Suprapubic skin (tissue), 4 donors: ENCODE data around the gene TNFRSF1B.

Source experiments
- CTCF ChIP-seq, 2 donors: fragments of 200-600 bp in 1 of 2; fragments of 450-650 bp in 1 of 2; sonication (generic) in 1 of 2; IDR thresholded peaks; one replicate each; pipeline ENCODE4 v1.5.1; 2016 to 2019; ENCODE audit warnings: antibody characterized with exemption in 2 of 2, mild to moderate bottlenecking in 1 of 2, moderate library complexity in 1 of 2
- POLR2A ChIP-seq, 2 donors: fragments of 450-650 bp; IDR thresholded peaks; one replicate each; pipeline ENCODE4 v1.6.1; 2017; ENCODE audit warnings: antibody characterized with exemption in 2 of 2, mild to moderate bottlenecking in 2 of 2, moderate library complexity in 2 of 2
- POLR2AphosphoS5 ChIP-seq, 3 donors: sonication (generic); formaldehyde crosslinking; IDR thresholded peaks; one replicate each; pipeline ENCODE4 v1.6.1; 2017; ENCODE audit warnings: antibody characterized with exemption in 3 of 3

- TF ChIP-seq CTCF (IDR thresholded peaks at IDR 0.05) (no peak), POLR2AphosphoS5 (IDR thresholded peaks at IDR 0.05) (no peak), POLR2A (IDR thresholded peaks at IDR 0.05) (no peak)
Measured at GRCh38 chr1:12141163-12141850, 25.5 kb upstream of the TNFRSF1B start.
